Sigmoid colon (tissue), 4 donors: ENCODE measurements around the gene MOG.

ENCODE experiments used
- POLR2AphosphoS5 ChIP-seq, 4 donors: sonication (generic); formaldehyde crosslinking; IDR thresholded peaks; one replicate each; pipeline ENCODE4 v1.6.1; 2017; ENCODE audit warnings: antibody characterized with exemption in 4 of 4
- TF ChIP-seq, protein P1 (sequence below), 4 experiments: fragments of 450-650 bp in 3 of 4; fragments of 200-600 bp in 1 of 4; IDR thresholded peaks; one replicate each; pipeline ENCODE4 v1.5.1; 2016 to 2019; ENCODE audit warnings: antibody characterized with exemption in 4 of 4, mild to moderate bottlenecking in 3 of 4, moderate library complexity in 2 of 4

DNA sequence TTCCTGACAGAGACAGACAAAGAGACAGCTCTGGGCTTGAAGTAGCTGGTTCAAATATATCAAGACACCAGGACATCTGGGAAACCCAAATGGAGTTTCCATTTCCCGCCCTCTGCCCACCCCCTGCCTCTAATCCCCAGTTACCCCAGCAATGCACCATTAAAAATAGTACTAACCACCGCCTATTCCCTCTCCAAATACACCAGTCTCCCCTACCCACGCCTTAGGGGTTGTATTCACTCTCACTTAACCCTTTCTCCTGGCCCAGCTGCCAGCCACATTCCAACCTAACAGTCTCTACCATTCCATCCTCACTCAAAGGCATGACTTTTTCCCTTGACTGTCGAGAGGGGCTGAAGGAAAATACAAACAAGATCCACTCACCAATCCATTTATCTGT lies 46.4 kb upstream of the MOG start:
- TF ChIP-seq POLR2AphosphoS5 (IDR thresholded peaks at IDR 0.05): no peak
- TF ChIP-seq, protein P1, sequence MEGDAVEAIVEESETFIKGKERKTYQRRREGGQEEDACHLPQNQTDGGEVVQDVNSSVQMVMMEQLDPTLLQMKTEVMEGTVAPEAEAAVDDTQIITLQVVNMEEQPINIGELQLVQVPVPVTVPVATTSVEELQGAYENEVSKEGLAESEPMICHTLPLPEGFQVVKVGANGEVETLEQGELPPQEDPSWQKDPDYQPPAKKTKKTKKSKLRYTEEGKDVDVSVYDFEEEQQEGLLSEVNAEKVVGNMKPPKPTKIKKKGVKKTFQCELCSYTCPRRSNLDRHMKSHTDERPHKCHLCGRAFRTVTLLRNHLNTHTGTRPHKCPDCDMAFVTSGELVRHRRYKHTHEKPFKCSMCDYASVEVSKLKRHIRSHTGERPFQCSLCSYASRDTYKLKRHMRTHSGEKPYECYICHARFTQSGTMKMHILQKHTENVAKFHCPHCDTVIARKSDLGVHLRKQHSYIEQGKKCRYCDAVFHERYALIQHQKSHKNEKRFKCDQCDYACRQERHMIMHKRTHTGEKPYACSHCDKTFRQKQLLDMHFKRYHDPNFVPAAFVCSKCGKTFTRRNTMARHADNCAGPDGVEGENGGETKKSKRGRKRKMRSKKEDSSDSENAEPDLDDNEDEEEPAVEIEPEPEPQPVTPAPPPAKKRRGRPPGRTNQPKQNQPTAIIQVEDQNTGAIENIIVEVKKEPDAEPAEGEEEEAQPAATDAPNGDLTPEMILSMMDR (IDR thresholded peaks at IDR 0.05): no peak
